NCI-H1417 treated with DMSO at 0.1 percent for 48 hours (cell line): ENCODE data around the gene DTX2.
A peak's percentile ranks its signal among the peaks of the same experiment; 100 is the strongest.
"Not testable (repeated sequence)": the region's sequence is repeated elsewhere in the genome, so short reads cannot be mapped to it uniquely, and the experiment has no call there.

Experiments used
- DNase-seq: peaks from one replicate; lab custom pipeline; 2025; lab: John Stamatoyannopoulos, UW

The DTX2 gene

GRCh38 chr7:76461464-76462101, at the start of gene DTX2:
TSS of gene DTX2 (plus strand) at chr7:76461709. CDS start at chr7:76480510, 18,801 bp downstream.
- not testable (repeated sequence) for DNase-seq

DNA sequence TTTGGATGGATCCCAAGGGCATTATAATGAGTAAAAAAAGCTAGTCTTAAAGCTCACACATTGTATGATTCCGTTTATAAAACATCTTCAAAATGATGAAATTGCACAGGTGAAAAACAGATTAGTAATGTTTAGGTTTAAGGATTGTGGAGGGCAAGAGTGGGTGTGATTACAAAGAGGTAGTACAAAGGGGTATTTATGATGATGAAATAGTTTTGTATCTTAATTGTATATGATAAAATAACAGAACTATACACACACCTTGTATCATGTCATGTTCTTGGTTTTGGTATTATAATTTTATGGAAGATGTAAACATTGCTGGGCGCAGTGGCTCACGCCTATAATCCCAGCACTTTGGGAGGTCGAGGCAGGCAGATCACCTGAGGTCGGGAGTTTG, 49.3 kb upstream of the DTX2 start:
- DNase-seq = no peak

GRCh38 chr7:76417654-76418310, 43.7 kb upstream of the DTX2 start:
- not testable (repeated sequence) for DNase-seq

- DNase-seq = not testable (repeated sequence)
Measured at GRCh38 chr7:76421097-76421496, 40.4 kb upstream of the DTX2 start.

GRCh38 chr7:76423666-76424412, 37.7 kb upstream of the DTX2 start:
- DNase-seq = no peak

DNA sequence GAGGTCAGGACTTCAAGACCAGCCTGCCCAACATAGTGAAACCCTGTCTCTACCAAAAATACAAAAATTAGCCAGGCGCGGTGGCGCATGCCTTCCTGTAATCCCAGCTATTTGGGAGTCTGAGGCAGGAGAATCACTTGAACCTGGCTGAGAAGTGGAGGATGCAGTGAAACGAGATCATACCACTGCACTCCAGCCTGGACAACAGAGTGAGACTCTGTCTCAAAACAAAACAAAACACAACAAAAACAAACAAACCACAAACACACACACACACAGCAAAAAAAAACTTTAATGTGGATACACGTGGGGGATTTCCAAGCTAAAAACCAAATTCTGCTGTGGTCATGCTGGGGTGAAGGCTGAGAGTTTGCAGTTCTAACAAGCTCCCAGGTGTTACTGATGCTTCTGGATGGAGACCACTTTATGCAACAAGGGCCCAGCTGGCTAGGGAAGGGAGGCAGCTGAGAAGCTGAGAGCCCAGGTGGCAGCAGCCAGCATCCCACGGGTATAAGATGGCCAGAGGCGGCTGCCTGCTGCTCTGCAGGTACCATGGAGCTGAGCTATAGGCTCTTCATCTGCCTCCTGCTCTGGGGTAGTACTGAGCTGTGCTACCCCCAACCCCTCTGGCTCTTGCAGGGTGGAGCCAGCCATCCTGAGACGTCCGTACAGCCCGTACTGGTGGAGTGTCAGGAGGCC, 36.9 kb upstream of the DTX2 start, which contains the start of gene ZP3:
Gene ZP3 (plus strand): TSS at position 538 of the 699 bp plus-strand sequence. CDS start 15 bp downstream, at position 553.
- no peak for DNase-seq

DNA sequence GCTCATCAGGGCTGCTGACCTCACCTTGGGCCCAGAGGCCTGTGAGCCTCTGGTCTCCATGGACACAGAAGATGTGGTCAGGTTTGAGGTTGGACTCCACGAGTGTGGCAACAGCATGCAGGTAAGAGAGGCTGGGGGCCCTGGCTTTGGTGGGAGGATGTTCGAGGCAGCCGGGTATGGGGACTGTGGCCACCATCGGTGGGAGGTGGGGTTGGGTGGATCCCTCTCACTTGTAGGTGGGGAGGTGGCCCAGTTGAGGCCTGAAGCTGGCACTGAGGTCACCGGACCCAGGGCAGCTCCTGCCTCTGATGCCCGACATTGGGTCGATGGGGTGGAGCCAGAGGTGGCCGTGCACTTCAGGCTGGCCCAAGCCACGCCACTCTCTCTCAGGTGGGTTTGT, 36.4 kb upstream of the DTX2 start:
- DNase-seq = no peak

- DNase-seq = not testable (repeated sequence)
Measured at GRCh38 chr7:76425558-76425957, 36.0 kb upstream of the DTX2 start.

DNA sequence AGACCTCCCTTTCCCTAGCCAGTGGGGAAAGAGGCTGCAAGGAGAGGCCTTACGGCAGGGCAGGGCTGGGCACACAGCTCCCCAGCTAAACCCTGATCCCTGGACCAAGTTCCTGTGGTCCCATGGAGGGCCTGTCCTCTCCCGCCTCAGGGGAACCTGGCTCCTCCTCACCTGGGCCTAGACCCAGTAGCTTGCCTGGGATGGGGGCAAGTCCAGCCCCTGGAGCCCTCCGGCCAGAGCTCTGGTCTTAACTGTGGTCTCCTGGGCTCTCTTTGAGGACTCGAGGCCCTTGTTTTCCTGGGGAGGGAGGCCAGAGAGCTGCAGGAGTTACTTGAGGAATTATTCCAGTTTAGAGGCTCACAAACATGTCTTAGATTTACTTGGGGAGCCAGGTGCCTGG, 35.3 kb upstream of the DTX2 start:
- DNase-seq = no peak

- DNase-seq = no peak
Measured at GRCh38 chr7:76427635-76428034, 33.9 kb upstream of the DTX2 start.

DNA sequence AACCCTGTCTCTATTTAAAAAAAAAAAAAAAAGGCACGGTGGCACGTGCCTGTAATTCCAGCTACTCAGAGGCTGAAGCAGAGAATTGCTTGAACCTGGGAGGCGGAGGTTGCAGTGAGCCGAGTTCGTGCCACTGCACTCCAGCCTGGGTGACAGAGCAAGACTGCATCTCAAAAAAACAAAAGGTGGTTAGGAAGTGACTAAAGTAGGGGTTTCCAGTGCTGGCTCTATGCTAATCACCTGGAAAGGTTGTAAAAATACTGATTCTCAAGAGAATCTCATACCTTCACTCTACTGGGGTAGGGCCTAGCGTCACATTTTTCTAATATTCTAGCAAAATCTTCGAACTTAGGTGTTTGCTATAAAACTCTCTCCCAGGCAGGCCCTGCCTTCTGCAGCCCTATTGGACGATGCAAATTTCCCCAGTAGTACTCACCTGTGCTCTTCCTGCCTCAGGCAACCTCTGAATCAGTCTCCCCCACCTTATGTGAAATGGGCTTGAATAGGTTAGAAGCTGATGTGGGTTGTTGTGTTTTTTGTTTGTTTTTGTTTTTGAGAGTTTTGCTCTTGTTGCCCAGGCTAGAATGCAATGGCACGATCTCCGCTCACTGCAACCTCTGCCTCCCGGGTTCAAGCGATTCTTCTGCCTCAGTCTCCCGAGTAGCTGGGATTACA, 33.2 kb upstream of the DTX2 start:
- DNase-seq = no peak

DNA sequence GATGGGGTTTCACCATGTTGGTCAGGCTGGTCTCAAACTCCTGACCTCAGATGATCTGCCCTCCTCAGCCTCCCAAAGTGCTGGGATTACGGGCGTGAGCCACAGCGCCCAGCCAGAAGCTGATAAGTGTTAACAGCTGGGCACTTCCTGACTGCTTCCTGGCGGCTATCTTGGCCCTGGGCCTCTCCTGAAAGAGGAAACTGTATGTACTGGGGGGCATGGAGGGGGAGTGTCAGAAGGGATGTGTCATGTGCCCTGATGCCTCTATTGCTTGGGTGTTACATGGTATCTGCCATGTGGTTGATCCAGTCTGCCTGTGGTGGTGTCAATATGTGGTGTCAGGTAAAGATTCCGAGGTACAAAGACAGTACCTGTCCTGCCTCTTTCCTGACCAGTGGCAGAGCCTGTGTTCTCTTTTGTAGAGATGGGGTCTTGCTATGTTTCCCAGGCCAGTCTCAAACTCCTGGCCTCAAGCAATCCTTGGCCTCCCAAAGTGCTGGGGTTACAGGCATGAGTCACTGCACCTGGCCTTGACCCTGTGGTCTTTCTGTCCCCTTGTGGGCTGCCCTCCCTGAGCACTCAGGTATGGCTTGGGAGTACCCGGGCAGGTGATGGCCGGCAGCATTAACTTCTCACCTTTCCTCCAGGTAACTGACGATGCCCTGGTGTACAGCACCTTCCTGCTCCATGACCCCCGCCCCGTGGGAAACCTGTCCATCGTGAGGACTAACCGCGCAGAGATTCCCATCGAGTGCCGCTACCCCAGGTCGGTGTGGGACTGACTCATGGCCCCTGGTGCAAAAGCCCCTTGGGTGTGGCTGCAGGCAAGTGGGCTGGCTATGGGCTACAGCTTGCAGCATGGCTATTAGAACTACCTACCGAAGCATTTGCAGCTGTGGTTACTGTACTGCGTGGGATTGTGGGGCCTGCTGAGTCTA, 32.4 kb upstream of the DTX2 start:
- DNase-seq = no peak

DNA sequence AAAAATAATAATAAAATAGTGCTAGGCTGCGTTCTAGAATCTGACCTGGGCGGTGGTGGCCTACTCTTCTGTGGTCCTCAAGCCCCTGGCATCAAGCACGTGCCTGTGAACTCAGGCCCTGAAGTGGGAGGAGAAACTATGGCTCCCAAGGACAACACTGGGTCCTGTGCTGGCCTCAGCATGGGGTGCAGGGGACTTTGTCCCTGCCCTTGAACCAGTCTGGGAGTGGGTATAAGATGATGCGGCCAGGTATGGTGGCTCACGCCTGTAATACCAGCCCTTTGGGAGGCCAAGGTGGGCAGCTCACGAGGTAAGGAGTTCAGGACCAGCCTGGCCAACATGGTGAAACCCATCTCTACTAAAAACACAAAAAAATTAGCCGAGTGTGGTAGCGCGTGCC, 31.3 kb upstream of the DTX2 start:
- no peak for DNase-seq

GRCh38 chr7:76430836-76431235, 30.7 kb upstream of the DTX2 start:
- DNase-seq = no peak

DNA sequence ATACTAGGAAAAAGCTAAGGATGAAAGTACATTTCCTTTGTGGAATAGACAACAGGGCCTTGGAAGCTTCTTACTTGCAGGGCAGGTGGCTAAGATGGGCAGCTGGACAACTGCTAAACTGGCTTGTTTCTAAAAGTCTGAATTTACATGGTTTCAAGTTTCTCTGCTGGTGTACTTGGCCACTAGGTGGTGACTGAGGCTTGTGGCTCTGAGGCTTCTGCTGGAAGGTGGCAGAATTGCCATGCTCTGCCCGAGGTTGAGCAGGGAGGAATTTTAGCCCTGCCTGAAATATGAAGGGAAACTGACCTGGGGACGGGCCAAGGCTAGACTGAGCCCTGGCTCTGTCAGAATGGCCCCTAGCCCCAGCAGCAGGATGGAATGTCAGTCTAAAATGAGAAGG, 23.6 kb upstream of the DTX2 start:
- peak; percentile 52 for DNase-seq

GRCh38 chr7:76439120-76439888, 22.2 kb upstream of the DTX2 start:
- not testable (repeated sequence) for DNase-seq

- DNase-seq = not testable (repeated sequence)
Measured at GRCh38 chr7:76440404-76440803, 21.1 kb upstream of the DTX2 start.

DNA sequence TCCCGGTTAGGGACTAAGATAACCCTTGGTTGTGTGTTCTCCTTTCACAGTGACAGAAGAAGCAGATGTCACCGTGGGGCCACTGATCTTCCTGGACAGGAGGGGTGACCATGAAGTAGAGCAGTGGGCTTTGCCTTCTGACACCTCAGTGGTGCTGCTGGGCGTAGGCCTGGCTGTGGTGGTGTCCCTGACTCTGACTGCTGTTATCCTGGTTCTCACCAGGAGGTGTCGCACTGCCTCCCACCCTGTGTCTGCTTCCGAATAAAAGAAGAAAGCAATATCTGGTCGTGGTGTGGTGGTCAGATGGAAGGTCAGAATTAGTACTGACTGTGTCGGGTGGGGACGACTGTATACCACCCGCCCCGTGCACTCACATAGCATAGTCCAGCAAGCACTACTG, 19.7 kb upstream of the DTX2 start:
- DNase-seq = not testable (repeated sequence)

DNA sequence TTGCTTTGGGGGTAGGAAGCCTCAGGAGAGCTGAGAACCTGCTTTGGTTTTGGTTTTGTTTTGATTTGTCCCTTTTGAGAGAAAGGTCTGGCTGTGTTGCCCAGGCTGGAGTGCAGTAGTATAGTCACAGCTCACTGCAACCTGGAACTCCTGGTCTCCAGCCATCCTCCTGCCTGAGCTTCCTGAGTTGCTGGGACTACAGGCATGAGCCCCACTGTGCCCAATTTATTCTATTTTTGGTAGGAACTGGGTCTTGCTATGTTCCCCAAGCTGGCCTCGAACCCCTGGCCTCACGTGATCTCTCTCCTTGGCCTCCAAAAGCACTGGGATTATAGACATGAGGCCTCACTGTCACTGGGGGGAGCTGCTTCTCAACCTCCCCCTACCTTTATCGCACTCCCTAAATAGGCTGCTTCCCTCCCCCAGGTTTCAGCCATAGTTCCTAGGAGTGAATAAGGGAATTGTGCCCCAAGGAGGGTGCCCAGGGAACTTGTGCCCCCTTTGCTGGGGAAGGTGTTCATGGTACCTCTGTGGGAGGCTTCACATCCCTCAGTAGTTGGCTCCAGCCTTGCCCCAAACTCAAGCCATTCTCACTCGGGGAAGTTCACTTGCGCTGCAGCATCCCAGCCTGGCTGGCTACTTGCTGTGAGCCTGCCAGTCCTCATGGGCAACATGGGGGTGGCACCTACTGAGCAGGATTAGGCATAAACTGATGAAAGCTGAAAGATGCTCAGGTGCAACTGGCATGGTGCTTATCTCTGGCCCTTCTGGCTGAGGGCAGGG, 18.7 kb upstream of the DTX2 start:
- DNase-seq = not testable (repeated sequence)
